Activated CD4-positive, alpha-beta T cell treated with anti-CD3 and anti-CD28 coated beads, Interleukin-2, Interleukin-4, amounts not matched to agents 100 ng/mL and 50 ng/mL, durations not matched to agents 16 hours and 8 hours (primary cell): ENCODE measurements around the gene HIC1.
"Not testable (repeated sequence)": the region's sequence is repeated elsewhere in the genome, so short reads cannot be mapped to it uniquely, and the experiment has no call there.

Source experiments
- DNase-seq: peaks from one replicate; pipeline ENCODE4 v3.0.0-alpha.2; 2020; ENCODE audit warnings: low spot score

HIC1 gene

GRCh38 chr17:2054512-2055291 is at the start of gene HIC1:
Gene HIC1 (plus strand): TSS chr17:2055103. CDS start chr17:2056691, 1,588 bp downstream.
- DNase-seq, result peak; percentile 69

GRCh38 chr17:2008332-2009126 is 46.4 kb upstream of the HIC1 start:
- DNase-seq, result no peak

- no peak for DNase-seq
Observed at GRCh38 chr17:2009737-2010136, 45.2 kb upstream of the HIC1 start.

GRCh38 chr17:2011411-2012371 is 43.2 kb upstream of the HIC1 start:
- no peak for DNase-seq

- no peak for DNase-seq
Observed at GRCh38 chr17:2012499-2012898, 42.4 kb upstream of the HIC1 start.

GRCh38 chr17:2013220-2013993 is 41.5 kb upstream of the HIC1 start:
- not testable (repeated sequence) for DNase-seq

GRCh38 chr17:2013994-2014317 is 40.9 kb upstream of the HIC1 start:
- DNase-seq, result no peak

GRCh38 chr17:2015314-2015713 is 39.6 kb upstream of the HIC1 start:
- DNase-seq, result no peak

- DNase-seq, result no peak
Observed at GRCh38 chr17:2016494-2016893, 38.4 kb upstream of the HIC1 start.

GRCh38 chr17:2017274-2017941 is 37.5 kb upstream of the HIC1 start:
- DNase-seq, result no peak

GRCh38 chr17:2018716-2019510 is 36.0 kb upstream of the HIC1 start:
- DNase-seq, result no peak

GRCh38 chr17:2019723-2020122 is 35.2 kb upstream of the HIC1 start:
- DNase-seq, result no peak

GRCh38 chr17:2020721-2021120 is 34.2 kb upstream of the HIC1 start:
- no peak for DNase-seq

GRCh38 chr17:2022647-2023240 is 32.2 kb upstream of the HIC1 start:
- no peak for DNase-seq

GRCh38 chr17:2023256-2023655 is 31.6 kb upstream of the HIC1 start:
- no peak for DNase-seq

- no peak for DNase-seq
Observed at GRCh38 chr17:2023692-2024571, 31.0 kb upstream of the HIC1 start.

GRCh38 chr17:2024572-2025219 is 30.2 kb upstream of the HIC1 start:
- no peak for DNase-seq

GRCh38 chr17:2025220-2025621 is 29.7 kb upstream of the HIC1 start, which contains the start of gene RTN4RL1:
Gene RTN4RL1 (minus strand): TSS chr17:2025334. CDS start chr17:2024865, 469 bp downstream.
- peak; percentile 33 for DNase-seq
